Right lobe of liver (tissue), 4 donors: ENCODE results near the gene TSPAN1.

Source experiments
- POLR2A ChIP-seq: fragments of 450-650 bp; IDR thresholded peaks from one replicate; pipeline ENCODE4 v1.6.1; 2017; ENCODE audit warnings: antibody characterized with exemption, mild to moderate bottlenecking
- TF ChIP-seq, protein P1 (sequence below), 4 donors: fragments of 200-600 bp in 3 of 4; fragments of 450-650 bp in 1 of 4; IDR thresholded peaks; one replicate each; pipeline versions ENCODE4 v1.5.1 to v1.8.0; 2016 to 2022; ENCODE audit warnings: antibody characterized with exemption in 4 of 4, mild to moderate bottlenecking in 2 of 4
- donor health status: DM: no; HTN: no; CAD: no.
- donor health status: DM: no; HTN: no; CAD: no.
- donor health status: DM: no; HTN: yes; CAD: no.

DNA sequence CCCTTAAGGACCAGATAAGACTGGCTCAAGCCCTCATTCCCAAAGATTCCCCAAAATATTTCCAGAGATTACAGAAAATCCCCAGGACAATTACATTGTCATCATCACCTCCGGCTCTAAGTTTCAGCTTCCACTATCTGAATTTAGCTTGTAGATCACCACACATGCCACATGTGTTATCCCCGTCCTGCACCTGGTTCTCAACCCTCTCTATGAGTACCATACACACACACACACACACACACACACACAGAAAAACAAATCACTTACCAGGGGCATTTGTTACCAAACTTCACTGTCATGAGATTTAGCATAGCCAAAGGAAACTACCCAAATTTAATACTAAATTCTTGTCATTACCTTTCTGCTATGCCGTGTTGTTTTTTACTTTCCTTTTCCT lies 15.4 kb upstream of the TSPAN1 start:
- no peak for TF ChIP-seq POLR2A
- TF ChIP-seq, protein P1, sequence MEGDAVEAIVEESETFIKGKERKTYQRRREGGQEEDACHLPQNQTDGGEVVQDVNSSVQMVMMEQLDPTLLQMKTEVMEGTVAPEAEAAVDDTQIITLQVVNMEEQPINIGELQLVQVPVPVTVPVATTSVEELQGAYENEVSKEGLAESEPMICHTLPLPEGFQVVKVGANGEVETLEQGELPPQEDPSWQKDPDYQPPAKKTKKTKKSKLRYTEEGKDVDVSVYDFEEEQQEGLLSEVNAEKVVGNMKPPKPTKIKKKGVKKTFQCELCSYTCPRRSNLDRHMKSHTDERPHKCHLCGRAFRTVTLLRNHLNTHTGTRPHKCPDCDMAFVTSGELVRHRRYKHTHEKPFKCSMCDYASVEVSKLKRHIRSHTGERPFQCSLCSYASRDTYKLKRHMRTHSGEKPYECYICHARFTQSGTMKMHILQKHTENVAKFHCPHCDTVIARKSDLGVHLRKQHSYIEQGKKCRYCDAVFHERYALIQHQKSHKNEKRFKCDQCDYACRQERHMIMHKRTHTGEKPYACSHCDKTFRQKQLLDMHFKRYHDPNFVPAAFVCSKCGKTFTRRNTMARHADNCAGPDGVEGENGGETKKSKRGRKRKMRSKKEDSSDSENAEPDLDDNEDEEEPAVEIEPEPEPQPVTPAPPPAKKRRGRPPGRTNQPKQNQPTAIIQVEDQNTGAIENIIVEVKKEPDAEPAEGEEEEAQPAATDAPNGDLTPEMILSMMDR (IDR thresholded peaks at IDR 0.05): no peak
